ENCODE measurements around the gene TRIM7. TPM values are rescaled to one million over a fixed set of nuclear protein-coding genes. Genes with fewer than 3 reads are reported as not detected.
A peak's percentile ranks its signal among the peaks of the same experiment; 100 is the strongest.

TRIM7 gene
- total RNA-seq, 4 donors from 2014 or later = 0.88 to 2.6 (median 2.2) TPM

GRCh38 chr5:181231432-181231831 is 26.4 kb upstream of the TRIM7 start:
- Histone ChIP-seq H3K27me3 (no peaks in the 10 kb centered on the region), H3K27ac (no peak overlapping the region), H3K9me3 (no peaks in the 10 kb centered on the region), H3K36me3 (peaks cover 0 to 64% (median 0%) of the 10 kb centered on the region in 3 donors), H3K4me1 (no peaks in the 10 kb centered on the region), H3K4me3 (no peak overlapping the region)
- TF ChIP-seq POLR2A (IDR thresholded peaks at IDR 0.05) (no peak), CTCF (IDR thresholded peaks at IDR 0.05) (no peak)
- DNase-seq = no peak

GRCh38 chr5:181230551-181230950 is 25.6 kb upstream of the TRIM7 start:
- H3K27ac ChIP-seq = no peak overlapping the region
- peaks cover 0 to 55% (median 0%) of the 10 kb centered on the region in 3 donors for H3K36me3 ChIP-seq
- H3K4me1 ChIP-seq = no peaks in the 10 kb centered on the region
- H3K9me3 ChIP-seq = no peaks in the 10 kb centered on the region
- no peaks in the 10 kb centered on the region for H3K27me3 ChIP-seq
- H3K4me3 ChIP-seq = no peak overlapping the region
- DNase-seq = no peak
- TF ChIP-seq CTCF (IDR thresholded peaks at IDR 0.05) (no peak), POLR2A (IDR thresholded peaks at IDR 0.05) (no peak)

GRCh38 chr5:181229996-181230395 is 25.0 kb upstream of the TRIM7 start:
- H3K4me3 ChIP-seq = no peak overlapping the region
- no peak overlapping the region for H3K27ac ChIP-seq
- peaks cover 0 to 3% (median under 1%) of the 10 kb centered on the region in 4 donors for H3K4me1 ChIP-seq
- no peaks in the 10 kb centered on the region for H3K9me3 ChIP-seq
- H3K36me3 ChIP-seq = peaks cover 0 to 50% (median 0%) of the 10 kb centered on the region in 3 donors
- H3K27me3 ChIP-seq = no peaks in the 10 kb centered on the region
- no peak for DNase-seq
- TF ChIP-seq POLR2A (IDR thresholded peaks at IDR 0.05) (no peak), CTCF (IDR thresholded peaks at IDR 0.05) (no peak)

GRCh38 chr5:181224390-181225229 is 19.6 kb upstream of the TRIM7 start:
- peak overlapping the region; percentile 93 to 96 (median 94) for H3K27ac ChIP-seq
- H3K36me3 ChIP-seq = peaks cover 0 to 9% (median 0%) of the 10 kb centered on the region in 3 donors
- TF ChIP-seq CTCF (IDR thresholded peaks at IDR 0.05) = no peak
- TF ChIP-seq POLR2A (IDR thresholded peaks at IDR 0.05) = no peak
- H3K4me1 ChIP-seq = peaks cover 0 to 12% (median 4%) of the 10 kb centered on the region in 4 donors
- DNase-seq = peak; percentile 53 to 75 (median 66)
- peak overlapping the region; percentile 71 to 83 (median 79) for H3K4me3 ChIP-seq
- H3K9me3 ChIP-seq = no peaks in the 10 kb centered on the region
- H3K27me3 ChIP-seq = no peaks in the 10 kb centered on the region

GRCh38 chr5:181223729-181224389 is 18.9 kb upstream of the TRIM7 start:
- peaks cover 0 to 9% (median 0%) of the 10 kb centered on the region in 3 donors for H3K36me3 ChIP-seq
- peak overlapping the region; percentile 93 to 96 (median 94) for H3K27ac ChIP-seq
- DNase-seq = peak in 2 of 3 donors; percentile 60 to 75
- H3K9me3 ChIP-seq = no peaks in the 10 kb centered on the region
- peak in 1 of 2 donors; percentile 18 for TF ChIP-seq POLR2A (IDR thresholded peaks at IDR 0.05)
- no peak for TF ChIP-seq CTCF (IDR thresholded peaks at IDR 0.05)
- peak overlapping the region; percentile 71 to 83 (median 79) for H3K4me3 ChIP-seq
- peaks cover 0 to 13% (median 4%) of the 10 kb centered on the region in 4 donors for H3K4me1 ChIP-seq
- H3K27me3 ChIP-seq = no peaks in the 10 kb centered on the region

Measured in Peyer's patch (tissue), 4 donors.